GM10266 (cell line): ENCODE data around the gene ADCK1.

Experiments used
- DNase-seq: peaks from one replicate; pipeline ENCODE4 v3.0.0; 2012; ENCODE audit errors: extremely low spot score
- CTCF ChIP-seq: IDR thresholded peaks from 2 replicates; pipeline ENCODE4 v1.5.1; 2012; ENCODE audit warnings: mild to moderate bottlenecking, low read depth; ENCODE audit not compliant: control insufficient read depth, insufficient read depth; ENCODE audit errors: missing control alignments

The ADCK1 gene

GRCh38 chr14:77822741-77823140, 22.8 kb downstream of the ADCK1 start:
- no peak for TF ChIP-seq CTCF

GRCh38 chr14:77823378-77823777, 23.5 kb downstream of the ADCK1 start:
- no peak for TF ChIP-seq CTCF
- no peak for DNase-seq

More at GRCh38 chr14:77822741-77823140, 22.8 kb downstream of the ADCK1 start:
- no peak for DNase-seq

- DNase-seq: no peak
- TF ChIP-seq CTCF: no peak
Measured at GRCh38 chr14:77825895-77826519, 26.1 kb downstream of the ADCK1 start.

GRCh38 chr14:77830692-77831091, 30.8 kb downstream of the ADCK1 start:
- TF ChIP-seq CTCF: no peak
- DNase-seq: no peak

- DNase-seq: no peak
- no peak for TF ChIP-seq CTCF
Measured at GRCh38 chr14:77832297-77832696, 32.4 kb downstream of the ADCK1 start.

- DNase-seq: no peak
- TF ChIP-seq CTCF: no peak
Measured at GRCh38 chr14:77837926-77838325, 38.0 kb downstream of the ADCK1 start.

- TF ChIP-seq CTCF: no peak
- no peak for DNase-seq
Measured at GRCh38 chr14:77838831-77839511, 39.1 kb downstream of the ADCK1 start.
